ENCODE measurements around the gene WARS2.

- TF ChIP-seq POLR2AphosphoS5 (IDR thresholded peaks at IDR 0.05) (no peak), CTCF (IDR thresholded peaks at IDR 0.05) (no peak)
Measured at GRCh38 chr1:119112791-119113190, 27.7 kb downstream of the WARS2 start.

All from sigmoid colon (tissue), 4 donors.